Nephron progenitor cell (in vitro differentiated cells): ENCODE data around the gene METTL25.

ENCODE experiments used
- DNase-seq: peaks from one replicate; pipeline ENCODE4 v3.0.0; 2021
- H3K27ac Mint-ChIP-seq: 2 replicates; pipeline ENCODE4 v1.8.0; 2021; ENCODE audit warnings: mild to moderate bottlenecking, moderate library complexity, mixed read lengths
- H3K27me3 Mint-ChIP-seq: 2 replicates; pipeline ENCODE4 v1.8.0; 2021; ENCODE audit warnings: mild to moderate bottlenecking, low read depth, mixed read lengths; ENCODE audit not compliant: poor library complexity
- H3K36me3 Mint-ChIP-seq: 2 replicates; pipeline ENCODE4 v1.8.0; 2021; ENCODE audit warnings: low read depth, mixed read lengths
- H3K4me1 Mint-ChIP-seq: 2 replicates; pipeline ENCODE4 v1.8.0; 2021; ENCODE audit warnings: mixed read lengths
- H3K4me3 Mint-ChIP-seq: 2 replicates; pipeline ENCODE4 v1.8.0; 2021; ENCODE audit warnings: mild to moderate bottlenecking, moderate library complexity, mixed read lengths
- H3K9me3 Mint-ChIP-seq: 2 replicates; pipeline ENCODE4 v1.8.0; 2021; ENCODE audit warnings: mild to moderate bottlenecking, moderate library complexity, mixed read lengths
- CTCF ChIP-seq: fragments of 200-600 bp; sonication (generic); IDR thresholded peaks from 2 replicates; pipeline ENCODE4 v1.5.0; 2021; ENCODE audit warnings: antibody characterized with exemption

Gene METTL25

GRCh38 chr12:82425241-82425640 lies 66.9 kb downstream of the METTL25 start:
- H3K4me1 Mint-ChIP-seq: no peaks in the 10 kb centered on the region
- TF ChIP-seq CTCF: no peak
- no peak for DNase-seq
- H3K36me3 Mint-ChIP-seq: peaks cover 13% of the 10 kb centered on the region
- H3K27ac Mint-ChIP-seq: peak overlapping the region; percentile 2
- H3K27me3 Mint-ChIP-seq: no peaks in the 10 kb centered on the region
- peaks cover 16% of the 10 kb centered on the region for H3K9me3 Mint-ChIP-seq
- no peak overlapping the region for H3K4me3 Mint-ChIP-seq

- TF ChIP-seq CTCF: no peak
- H3K9me3 Mint-ChIP-seq: peaks cover 12% of the 10 kb centered on the region
- H3K36me3 Mint-ChIP-seq: peaks cover 7% of the 10 kb centered on the region
- H3K4me1 Mint-ChIP-seq: no peaks in the 10 kb centered on the region
- DNase-seq: no peak
- H3K4me3 Mint-ChIP-seq: no peak overlapping the region
- H3K27ac Mint-ChIP-seq: no peak overlapping the region
- no peaks in the 10 kb centered on the region for H3K27me3 Mint-ChIP-seq
These were observed 67.8 kb downstream of the METTL25 start for GRCh38 chr12:82426081-82426480.

- H3K27ac Mint-ChIP-seq: no peak overlapping the region
- no peak for DNase-seq
- H3K36me3 Mint-ChIP-seq: peaks cover 2% of the 10 kb centered on the region
- H3K4me3 Mint-ChIP-seq: no peak overlapping the region
- H3K9me3 Mint-ChIP-seq: peaks cover 7% of the 10 kb centered on the region
- H3K27me3 Mint-ChIP-seq: no peaks in the 10 kb centered on the region
- no peak for TF ChIP-seq CTCF
- H3K4me1 Mint-ChIP-seq: no peaks in the 10 kb centered on the region
These were observed 68.3 kb downstream of the METTL25 start for GRCh38 chr12:82426586-82426985.

- no peak for TF ChIP-seq CTCF
- H3K36me3 Mint-ChIP-seq: no peaks in the 10 kb centered on the region
- no peaks in the 10 kb centered on the region for H3K27me3 Mint-ChIP-seq
- no peaks in the 10 kb centered on the region for H3K9me3 Mint-ChIP-seq
- H3K27ac Mint-ChIP-seq: no peak overlapping the region
- no peaks in the 10 kb centered on the region for H3K4me1 Mint-ChIP-seq
- no peak overlapping the region for H3K4me3 Mint-ChIP-seq
- DNase-seq: no peak
These were observed 72.3 kb downstream of the METTL25 start for GRCh38 chr12:82430541-82431145.

GRCh38 chr12:82434392-82434911 lies 76.1 kb downstream of the METTL25 start:
- TF ChIP-seq CTCF: no peak
- Mint-ChIP-seq H3K27ac (no peak overlapping the region), H3K4me1 (no peaks in the 10 kb centered on the region), H3K9me3 (no peaks in the 10 kb centered on the region), H3K4me3 (no peak overlapping the region), H3K27me3 (no peaks in the 10 kb centered on the region), H3K36me3 (no peaks in the 10 kb centered on the region)
- no peak for DNase-seq

- H3K36me3 Mint-ChIP-seq: peaks cover 2% of the 10 kb centered on the region
- no peak overlapping the region for H3K27ac Mint-ChIP-seq
These were observed 78.0 kb downstream of the METTL25 start for GRCh38 chr12:82436354-82436753.

More at GRCh38 chr12:82436354-82436753, 78.0 kb downstream of the METTL25 start:
- Mint-ChIP-seq H3K4me3 (no peak overlapping the region), H3K9me3 (no peaks in the 10 kb centered on the region), H3K4me1 (no peaks in the 10 kb centered on the region), H3K27me3 (no peaks in the 10 kb centered on the region)
- no peak for DNase-seq
- no peak for TF ChIP-seq CTCF
